ENCODE measurements around the gene DGAT2.

The DGAT2 gene

GRCh38 chr11:75797116-75797515 is 28.5 kb downstream of the DGAT2 start:
- no peak overlapping the region for H3K27ac ChIP-seq (replicated peaks)
- TF ChIP-seq REST (IDR thresholded peaks at IDR 0.05; ENCODE audit: insufficient replicate concordance, low read depth), result no peak
- no peak for TF ChIP-seq CTCF (IDR thresholded peaks at IDR 0.05; ENCODE audit: insufficient read depth, low read length)
- TF ChIP-seq POLR2AphosphoS5 (IDR thresholded peaks at IDR 0.05; ENCODE audit: low read depth), result no peak
- no peak for TF ChIP-seq GABPA (IDR thresholded peaks at IDR 0.05; ENCODE audit: low read depth)
- TF ChIP-seq SPI1 (IDR thresholded peaks at IDR 0.05; ENCODE audit: borderline replicate concordance, low read depth), result no peak
- H3K27me3 ChIP-seq (ENCODE audit: insufficient read depth, poor library complexity, severe bottlenecking), result no peaks in the 10 kb centered on the region
- DNase-seq (ENCODE audit: low read depth in 1 of 2, low spot score in 1 of 2), result no peak
- H3K4me3 ChIP-seq (replicated peaks; ENCODE audit: insufficient read depth, low read length), result no peak overlapping the region

- no peak overlapping the region for H3K4me3 ChIP-seq (replicated peaks; ENCODE audit: insufficient read depth, low read length)
- no peak overlapping the region for H3K27ac ChIP-seq (replicated peaks)
- TF ChIP-seq REST (IDR thresholded peaks at IDR 0.05; ENCODE audit: insufficient replicate concordance, low read depth) (no peak), CTCF (IDR thresholded peaks at IDR 0.05; ENCODE audit: insufficient read depth, low read length) (no peak), SPI1 (IDR thresholded peaks at IDR 0.05; ENCODE audit: borderline replicate concordance, low read depth) (no peak), POLR2AphosphoS5 (IDR thresholded peaks at IDR 0.05; ENCODE audit: low read depth) (no peak), GABPA (IDR thresholded peaks at IDR 0.05; ENCODE audit: low read depth) (no peak)
- no peak for DNase-seq (ENCODE audit: low read depth in 1 of 2, low spot score in 1 of 2)
- no peaks in the 10 kb centered on the region for H3K27me3 ChIP-seq (ENCODE audit: insufficient read depth, poor library complexity, severe bottlenecking)
Observed at GRCh38 chr11:75797792-75798191, 29.2 kb downstream of the DGAT2 start.

GRCh38 chr11:75800136-75800675 is 31.6 kb downstream of the DGAT2 start:
- TF ChIP-seq CTCF (IDR thresholded peaks at IDR 0.05; ENCODE audit: insufficient read depth, low read length) (no peak), SPI1 (IDR thresholded peaks at IDR 0.05; ENCODE audit: borderline replicate concordance, low read depth) (no peak), POLR2AphosphoS5 (IDR thresholded peaks at IDR 0.05; ENCODE audit: low read depth) (no peak), REST (IDR thresholded peaks at IDR 0.05; ENCODE audit: insufficient replicate concordance, low read depth) (no peak), GABPA (IDR thresholded peaks at IDR 0.05; ENCODE audit: low read depth) (no peak)
- Histone ChIP-seq H3K27ac (replicated peaks) (no peak overlapping the region), H3K27me3 (ENCODE audit: insufficient read depth, poor library complexity, severe bottlenecking) (no peaks in the 10 kb centered on the region), H3K4me3 (replicated peaks; ENCODE audit: insufficient read depth, low read length) (no peak overlapping the region)
- no peak for DNase-seq (ENCODE audit: low read depth in 1 of 2, low spot score in 1 of 2)

Data from HL-60 (cell line).